HG02973 (cell line): ENCODE data around the gene ERBB4.
"Not testable (repeated sequence)": the region's sequence is repeated elsewhere in the genome, so short reads cannot be mapped to it uniquely, and the experiment has no call there.

ENCODE experiments used
- ATAC-seq: cut with Tn5 transposase; IDR thresholded peaks from one replicate; pipeline ENCODE4 v1.9.1; 2021; ENCODE audit warnings: moderate library complexity; ENCODE audit not compliant: unreplicated experiment

ERBB4 gene

GRCh38 chr2:212311807-212312404, 226.7 kb downstream of the ERBB4 start:
- no peak for ATAC-seq

GRCh38 chr2:212299943-212300342, 238.7 kb downstream of the ERBB4 start:
- no peak for ATAC-seq

GRCh38 chr2:212299333-212299732, 239.3 kb downstream of the ERBB4 start:
- ATAC-seq: no peak

GRCh38 chr2:212295571-212295970, 243.0 kb downstream of the ERBB4 start:
- ATAC-seq: no peak

- ATAC-seq: no peak
Observed at GRCh38 chr2:212294816-212295215, 243.8 kb downstream of the ERBB4 start.

- no peak for ATAC-seq
Observed at GRCh38 chr2:212289301-212289700, 249.3 kb downstream of the ERBB4 start.

- no peak for ATAC-seq
Observed at GRCh38 chr2:212288308-212288707, 250.3 kb downstream of the ERBB4 start.

GRCh38 chr2:212284166-212284565, 254.4 kb downstream of the ERBB4 start:
- ATAC-seq: no peak

- ATAC-seq: no peak
Observed at GRCh38 chr2:212282671-212283261, 255.8 kb downstream of the ERBB4 start.

- no peak for ATAC-seq
Observed at GRCh38 chr2:212276813-212277212, 261.8 kb downstream of the ERBB4 start.

GRCh38 chr2:212274215-212274614, 264.4 kb downstream of the ERBB4 start:
- no peak for ATAC-seq

GRCh38 chr2:212271583-212271982, 267.0 kb downstream of the ERBB4 start:
- ATAC-seq: no peak

- ATAC-seq: no peak
Observed at GRCh38 chr2:212269005-212269404, 269.6 kb downstream of the ERBB4 start.

- ATAC-seq: no peak
Observed at GRCh38 chr2:212266297-212266696, 272.3 kb downstream of the ERBB4 start.

- no peak for ATAC-seq
Observed at GRCh38 chr2:212265777-212266176, 272.8 kb downstream of the ERBB4 start.

- no peak for ATAC-seq
Observed at GRCh38 chr2:212264187-212264586, 274.4 kb downstream of the ERBB4 start.

- ATAC-seq: no peak
Observed at GRCh38 chr2:212259226-212259625, 279.4 kb downstream of the ERBB4 start.

GRCh38 chr2:212254339-212254738, 284.3 kb downstream of the ERBB4 start:
- ATAC-seq: no peak

- ATAC-seq: no peak
Observed at GRCh38 chr2:212249451-212249850, 289.2 kb downstream of the ERBB4 start.

GRCh38 chr2:212245880-212246279, 292.7 kb downstream of the ERBB4 start:
- ATAC-seq: no peak

GRCh38 chr2:212242724-212243123, 295.9 kb downstream of the ERBB4 start:
- ATAC-seq: no peak

GRCh38 chr2:212238152-212238551, 300.4 kb downstream of the ERBB4 start:
- ATAC-seq: not testable (repeated sequence)
